GM19438 (cell line): ENCODE results near the gene TRPC4.

Experiments used
- ATAC-seq: cut with Tn5 transposase; IDR thresholded peaks from one replicate; pipeline ENCODE4 v1.9.1; 2021; ENCODE audit warnings: low read depth; ENCODE audit not compliant: unreplicated experiment

The TRPC4 gene

GRCh38 chr13:37869756-37870488 lies at the start of gene TRPC4:
Gene TRPC4, minus strand, starts transcription at chr13:37869772. Its CDS starts 86,439 bp downstream, at chr13:37783333.
- no peak for ATAC-seq

GRCh38 chr13:37918751-37919150 lies 49.2 kb upstream of the TRPC4 start:
- no peak for ATAC-seq

GRCh38 chr13:37918116-37918714 lies 48.6 kb upstream of the TRPC4 start:
- no peak for ATAC-seq

GRCh38 chr13:37914781-37915391 lies 45.3 kb upstream of the TRPC4 start:
- ATAC-seq: no peak

GRCh38 chr13:37910790-37911189 lies 41.2 kb upstream of the TRPC4 start:
- no peak for ATAC-seq

GRCh38 chr13:37906880-37907279 lies 37.3 kb upstream of the TRPC4 start:
- no peak for ATAC-seq

GRCh38 chr13:37905736-37906135 lies 36.2 kb upstream of the TRPC4 start:
- no peak for ATAC-seq

GRCh38 chr13:37899753-37900152 lies 30.2 kb upstream of the TRPC4 start:
- no peak for ATAC-seq

GRCh38 chr13:37893321-37893720 lies 23.7 kb upstream of the TRPC4 start:
- no peak for ATAC-seq

GRCh38 chr13:37889820-37890219 lies 20.2 kb upstream of the TRPC4 start:
- ATAC-seq: no peak

GRCh38 chr13:37889102-37889501 lies 19.5 kb upstream of the TRPC4 start:
- no peak for ATAC-seq

GRCh38 chr13:37886879-37887278 lies 17.3 kb upstream of the TRPC4 start:
- no peak for ATAC-seq

- no peak for ATAC-seq
Measured at GRCh38 chr13:37884674-37885073, 15.1 kb upstream of the TRPC4 start.

GRCh38 chr13:37884026-37884425 lies 14.5 kb upstream of the TRPC4 start:
- ATAC-seq: no peak

- ATAC-seq: no peak
Measured at GRCh38 chr13:37878921-37879320, 9.3 kb upstream of the TRPC4 start.

- ATAC-seq: no peak
Measured at GRCh38 chr13:37878496-37878895, 8.9 kb upstream of the TRPC4 start.

GRCh38 chr13:37870895-37871550 lies 1.5 kb upstream of the TRPC4 start:
- no peak for ATAC-seq

- ATAC-seq: no peak
Measured at GRCh38 chr13:37870489-37870845, 895 bp upstream of the TRPC4 start.

GRCh38 chr13:37869506-37869755 lies 141 bp downstream of the TRPC4 start:
- ATAC-seq: no peak

GRCh38 chr13:37868691-37869505 lies 674 bp downstream of the TRPC4 start:
- no peak for ATAC-seq

- no peak for ATAC-seq
Measured at GRCh38 chr13:37863708-37864107, 5.9 kb downstream of the TRPC4 start.
